PC-9 (cell line): Measurements from ENCODE around the gene PHOSPHO2.

ENCODE experiments used
- CTCF ChIP-seq: fragments of 200-600 bp; sonication (generic); conservative IDR thresholded peaks from 2 replicates; pipeline ENCODE4 v1.6.1; 2017; ENCODE audit warnings: mixed run types, antibody characterized with exemption, mild to moderate bottlenecking, moderate library complexity
- EZH2 ChIP-seq: fragments of 200-600 bp; sonication (generic); IDR thresholded peaks from 2 replicates; pipeline ENCODE4 v1.8.0; 2017; ENCODE audit warnings: antibody characterized with exemption, low read depth

GRCh38 chr2:169714699-169715098 is 20.4 kb downstream of the PHOSPHO2 start:
- no peak for TF ChIP-seq CTCF
- no peak for TF ChIP-seq EZH2
